OCI-LY7 (cell line): Measurements from ENCODE around the gene EYS. TPM values are rescaled to one million over a fixed set of nuclear protein-coding genes. Genes with fewer than 3 reads are reported as not detected.

ENCODE experiments used
- BruUV-seq: library from RNA; stranded (reverse); fragments of 400-500 nt; replicated peaks from 2 replicates; lab custom pipeline; 2021; lab: Mats Ljungman, UMichigan
- CTCF ChIA-PET: fragments of 300-600 bp; sonication (Branson Sonifier 250); formaldehyde crosslinking; loops from one replicate; lab custom pipeline; 2022; ENCODE audit warnings: antibody characterized with exemption; ENCODE audit not compliant: unreplicated experiment; lab: Charles Lee
- POLR2A ChIA-PET: fragments of 300-600 bp; sonication (Branson Sonifier 250); formaldehyde crosslinking; loops from one replicate; lab custom pipeline; 2022; ENCODE audit warnings: antibody characterized with exemption; lab: Charles Lee
- DNase-seq: peaks from one replicate; pipeline ENCODE4 v3.0.0-alpha.2; 2015; ENCODE audit warnings: low spot score
- H2AFZ ChIP-seq: fragments of 200-600 bp; sonication (generic), shearing (Covaris generic); 2 replicates; pipeline ENCODE4 v1.6.1; 2014; ENCODE audit warnings: mild to moderate bottlenecking, antibody characterized with exemption, low read length, moderate library complexity
- H3K27ac ChIP-seq: fragments of 200-600 bp; sonication (generic); 2 replicates; pipeline ENCODE4 v1.5.1; 2014; ENCODE audit warnings: mixed run types, low read depth, mild to moderate bottlenecking, moderate library complexity, low read length, inconsistent platforms; ENCODE audit not compliant: poor library complexity, severe bottlenecking
- H3K36me3 ChIP-seq: fragments of 200-600 bp; sonication (generic); 2 replicates; pipeline ENCODE4 v1.6.1; 2014; ENCODE audit warnings: mild to moderate bottlenecking, antibody characterized with exemption, low read length, moderate library complexity, mixed read lengths; ENCODE audit not compliant: insufficient read depth
- H3K4me1 ChIP-seq: fragments of 200-600 bp; sonication (generic); 2 replicates; pipeline ENCODE4 v1.5.1; 2014; ENCODE audit warnings: mild to moderate bottlenecking, low read length; ENCODE audit not compliant: insufficient read depth, poor library complexity, severe bottlenecking
- H3K4me2 ChIP-seq: fragments of 200-600 bp; sonication (generic); 2 replicates; pipeline ENCODE4 v1.6.1; 2014; ENCODE audit warnings: mild to moderate bottlenecking, low read length
- H3K4me3 ChIP-seq: fragments of 200-600 bp; sonication (generic); 2 replicates; pipeline ENCODE4 v1.5.1; 2014; ENCODE audit warnings: mild to moderate bottlenecking, low read depth, low read length; ENCODE audit not compliant: poor library complexity, severe bottlenecking
- H3K79me2 ChIP-seq: fragments of 200-600 bp; sonication (generic); 2 replicates; pipeline ENCODE4 v1.6.1; 2016; ENCODE audit warnings: low read depth, mild to moderate bottlenecking, low read length, moderate library complexity, mixed read lengths; ENCODE audit not compliant: insufficient read depth
- H3K9me2 ChIP-seq: fragments of 200-600 bp; sonication (generic); 2 replicates; pipeline ENCODE4 v1.6.1; 2016; ENCODE audit warnings: mild to moderate bottlenecking, low read length, mixed read lengths; ENCODE audit not compliant: insufficient read depth
- H3K9me3 ChIP-seq: fragments of 200-600 bp; sonication (generic); 2 replicates; pipeline ENCODE4 v1.6.1; 2014; ENCODE audit warnings: mild to moderate bottlenecking, mixed run types, low read length, mixed read lengths
- H4K20me1 ChIP-seq: fragments of 200-600 bp; sonication (generic); 2 replicates; pipeline ENCODE4 v1.6.1; 2014; ENCODE audit warnings: mild to moderate bottlenecking, antibody characterized with exemption, low read length, moderate library complexity, mixed read lengths; ENCODE audit not compliant: insufficient read depth
- EZH2phosphoT487 ChIP-seq: fragments of 200-600 bp; sonication (generic); IDR thresholded peaks from 2 replicates; pipeline ENCODE4 v1.6.1; 2018; ENCODE audit warnings: low read depth, borderline replicate concordance, mild to moderate bottlenecking, mixed run types, antibody characterized with exemption, low read length, moderate library complexity, mixed read lengths
- intact Hi-C: fragments of 100-400 bp; cut with micrococcal nuclease; formaldehyde crosslinking; loops from one replicate; pipeline ENCODE4 v1.10.0; 2022; ENCODE audit not compliant: unreplicated experiment
- total RNA-seq, 2 experiments: library from RNA; depleted of rRNA in 1 of 2; stranded (reverse); fragments of >200 nt in 1 of 2; shearing (Covaris generic) in 1 of 2; gene quantifications; 2 replicates each; pipeline ENCODE4 v1.2.3, GENCODE V29; 2014 to 2022
- TF ChIP-seq, protein P1 (sequence below): fragments of 200-600 bp; sonication (generic); conservative IDR thresholded peaks from 2 replicates; pipeline ENCODE4 v1.5.1; 2014; ENCODE audit warnings: mild to moderate bottlenecking, antibody characterized with exemption, low read length, moderate library complexity, mixed read lengths

The EYS gene
- total RNA-seq, 2 experiments from 2014 or later = not detected

DNA sequence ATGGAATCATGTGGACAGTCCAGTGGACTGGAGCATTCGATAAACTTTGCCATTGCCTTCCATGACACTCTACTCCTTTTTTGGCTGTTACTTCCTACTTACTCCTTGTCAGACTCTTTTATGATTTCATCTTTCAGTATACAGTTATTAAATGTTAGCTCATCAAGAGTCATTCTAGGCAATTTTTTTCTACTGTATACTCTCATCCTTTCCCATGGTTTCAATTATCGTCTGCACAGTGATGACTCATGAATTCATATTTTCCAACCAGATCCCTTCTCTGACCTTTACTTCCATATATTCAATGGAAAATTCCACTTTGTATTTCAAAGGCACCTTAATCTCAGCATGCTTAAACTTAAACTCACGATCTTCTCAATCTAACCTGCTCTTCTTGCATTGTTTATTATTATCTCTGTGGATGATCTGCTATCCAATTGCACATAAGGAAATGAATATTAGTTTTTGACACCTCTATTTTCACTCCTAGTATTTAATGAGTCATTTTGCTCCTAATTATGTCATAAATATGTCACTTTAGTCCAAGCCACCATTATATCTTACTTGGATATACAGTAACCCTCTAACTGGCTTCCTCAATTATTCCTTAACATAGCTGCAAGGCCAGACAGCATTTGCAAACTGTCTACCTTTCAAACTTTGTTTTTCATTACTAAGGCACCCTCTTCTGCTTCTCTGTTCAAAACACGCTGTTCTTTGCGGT is 1643.9 kb downstream of the EYS start:
- CTCF ChIA-PET = no interaction called here
- Histone ChIP-seq H3K4me3 (no peak overlapping the region), H3K79me2 (no peaks in the 10 kb centered on the region), H3K9me3 (no peaks in the 10 kb centered on the region), H4K20me1 (no peaks in the 10 kb centered on the region), H3K36me3 (no peaks in the 10 kb centered on the region), H3K4me2 (no peak overlapping the region), H3K9me2 (no peaks in the 10 kb centered on the region), H3K4me1 (no peaks in the 10 kb centered on the region), H2AFZ (no peak overlapping the region), H3K27ac (no peak overlapping the region)
- no peak for DNase-seq
- POLR2A ChIA-PET = interaction anchor here (0.6 kb wide), 1 partner anchor 27 kb away, joined by 3 read pairs; no protein-coding TSS in a partner anchor
- TF ChIP-seq, protein P1, sequence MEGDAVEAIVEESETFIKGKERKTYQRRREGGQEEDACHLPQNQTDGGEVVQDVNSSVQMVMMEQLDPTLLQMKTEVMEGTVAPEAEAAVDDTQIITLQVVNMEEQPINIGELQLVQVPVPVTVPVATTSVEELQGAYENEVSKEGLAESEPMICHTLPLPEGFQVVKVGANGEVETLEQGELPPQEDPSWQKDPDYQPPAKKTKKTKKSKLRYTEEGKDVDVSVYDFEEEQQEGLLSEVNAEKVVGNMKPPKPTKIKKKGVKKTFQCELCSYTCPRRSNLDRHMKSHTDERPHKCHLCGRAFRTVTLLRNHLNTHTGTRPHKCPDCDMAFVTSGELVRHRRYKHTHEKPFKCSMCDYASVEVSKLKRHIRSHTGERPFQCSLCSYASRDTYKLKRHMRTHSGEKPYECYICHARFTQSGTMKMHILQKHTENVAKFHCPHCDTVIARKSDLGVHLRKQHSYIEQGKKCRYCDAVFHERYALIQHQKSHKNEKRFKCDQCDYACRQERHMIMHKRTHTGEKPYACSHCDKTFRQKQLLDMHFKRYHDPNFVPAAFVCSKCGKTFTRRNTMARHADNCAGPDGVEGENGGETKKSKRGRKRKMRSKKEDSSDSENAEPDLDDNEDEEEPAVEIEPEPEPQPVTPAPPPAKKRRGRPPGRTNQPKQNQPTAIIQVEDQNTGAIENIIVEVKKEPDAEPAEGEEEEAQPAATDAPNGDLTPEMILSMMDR = no peak
- TF ChIP-seq EZH2phosphoT487 = no peak
- BruUV-seq = no TSS peak
- intact Hi-C loops = no loop called here

DNA sequence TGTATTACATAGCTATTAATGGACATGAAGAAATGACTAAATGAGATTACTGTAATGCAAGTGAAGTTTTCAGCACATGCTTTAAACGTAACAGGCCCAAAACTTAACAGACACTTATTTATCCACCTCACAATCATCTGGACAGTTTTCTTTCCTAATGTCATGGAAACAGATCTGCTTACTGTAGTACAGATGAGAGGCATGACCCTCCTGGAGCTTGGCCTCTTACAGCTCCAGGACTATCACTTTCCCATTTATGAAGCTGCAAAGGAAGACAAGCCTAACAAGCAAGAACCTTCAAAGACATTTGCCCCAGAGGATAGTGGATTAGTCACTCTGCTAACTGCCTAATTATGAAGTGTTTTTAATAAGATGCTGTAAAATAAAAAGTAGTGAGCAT is 1652.2 kb downstream of the EYS start:
- ChIA-PET POLR2A (interaction anchor here (1.4 kb wide), 1 partner anchor 15 kb away, joined by 4 read pairs; no protein-coding TSS in a partner anchor), CTCF (no interaction called here)
- Histone ChIP-seq H4K20me1 (no peaks in the 10 kb centered on the region), H3K79me2 (no peaks in the 10 kb centered on the region), H3K9me3 (no peaks in the 10 kb centered on the region), H3K4me1 (no peaks in the 10 kb centered on the region), H3K36me3 (no peaks in the 10 kb centered on the region), H3K4me2 (no peak overlapping the region), H2AFZ (no peak overlapping the region), H3K4me3 (no peak overlapping the region), H3K27ac (no peak overlapping the region), H3K9me2 (no peaks in the 10 kb centered on the region)
- intact Hi-C loops = no loop called here
- no peak for DNase-seq
- BruUV-seq = no TSS peak
- TF ChIP-seq, protein P1 = no peak
- TF ChIP-seq EZH2phosphoT487 = no peak

DNA sequence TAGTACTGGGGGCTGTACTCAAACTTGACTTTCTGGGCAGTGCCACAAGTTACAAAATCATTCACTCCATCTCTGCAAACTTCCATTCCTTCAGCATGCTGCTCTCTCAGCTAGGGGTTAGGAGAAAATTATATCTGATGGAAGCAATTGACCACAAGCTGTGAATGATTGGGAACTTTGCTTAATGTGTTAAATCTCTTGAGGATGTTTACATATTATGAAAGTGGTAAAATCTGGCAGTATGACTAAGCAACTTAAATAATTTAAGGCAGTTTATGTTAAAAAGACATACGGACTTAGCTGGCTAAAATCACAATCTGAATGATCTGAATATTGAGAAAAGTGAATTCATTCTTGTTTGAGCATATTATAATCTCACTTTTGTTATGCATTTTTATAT is 1656.4 kb downstream of the EYS start:
- no TSS peak for BruUV-seq
- H3K9me3 ChIP-seq = no peaks in the 10 kb centered on the region
- H3K4me1 ChIP-seq = no peaks in the 10 kb centered on the region
- H3K36me3 ChIP-seq = no peaks in the 10 kb centered on the region
- intact Hi-C loops = no loop called here
- H3K4me2 ChIP-seq = no peak overlapping the region
- TF ChIP-seq, protein P1 = no peak
- no peak for TF ChIP-seq EZH2phosphoT487
- ChIA-PET POLR2A (no interaction called here), CTCF (no interaction called here)
- no peak overlapping the region for H3K4me3 ChIP-seq
- no peak overlapping the region for H2AFZ ChIP-seq
- H4K20me1 ChIP-seq = no peaks in the 10 kb centered on the region
- no peak overlapping the region for H3K27ac ChIP-seq
- no peaks in the 10 kb centered on the region for H3K79me2 ChIP-seq
- DNase-seq = no peak
- H3K9me2 ChIP-seq = no peaks in the 10 kb centered on the region
